HG03060 (cell line): ENCODE results near the gene CEP112.

Experiments used
- ATAC-seq: cut with Tn5 transposase; IDR thresholded peaks from one replicate; pipeline ENCODE4 v1.9.1; 2021; ENCODE audit warnings: low read depth, moderate number of reproducible peaks; ENCODE audit not compliant: unreplicated experiment

The CEP112 gene

DNA sequence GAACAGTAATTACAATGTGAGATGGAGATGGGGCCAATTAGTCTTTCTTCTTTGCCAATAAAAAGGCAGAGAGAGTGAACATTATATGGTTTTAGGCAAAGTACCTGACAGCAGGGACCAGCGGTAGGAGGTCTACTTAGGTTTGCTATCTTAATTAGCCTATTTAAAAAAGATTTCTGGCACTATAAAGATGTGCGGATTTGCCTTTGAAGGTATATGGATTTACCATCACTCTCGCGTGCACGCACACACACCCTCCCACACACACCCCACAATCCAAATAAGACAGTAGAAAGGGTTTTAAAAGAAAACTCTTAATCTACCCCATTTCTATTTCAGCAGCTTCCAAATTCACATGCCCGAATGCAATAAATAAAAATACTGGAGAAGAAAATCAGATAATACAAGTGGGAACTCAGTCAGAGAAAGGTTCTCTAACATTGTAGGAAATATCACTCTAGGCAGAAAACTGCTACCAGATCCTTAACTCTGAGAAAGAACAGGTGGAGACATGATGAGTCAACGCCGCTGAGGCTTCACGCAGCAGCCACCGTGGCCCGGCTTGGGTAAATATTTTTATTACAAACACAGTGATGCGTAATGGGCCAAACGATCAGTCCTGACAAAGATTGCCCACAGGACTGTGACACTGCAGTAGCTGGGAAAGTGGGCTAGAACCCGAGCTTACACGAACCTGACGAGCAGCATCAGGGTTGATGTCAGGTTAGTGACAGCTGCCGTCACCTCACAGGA is 563.9 kb downstream of the CEP112 start:
- ATAC-seq = no peak

DNA sequence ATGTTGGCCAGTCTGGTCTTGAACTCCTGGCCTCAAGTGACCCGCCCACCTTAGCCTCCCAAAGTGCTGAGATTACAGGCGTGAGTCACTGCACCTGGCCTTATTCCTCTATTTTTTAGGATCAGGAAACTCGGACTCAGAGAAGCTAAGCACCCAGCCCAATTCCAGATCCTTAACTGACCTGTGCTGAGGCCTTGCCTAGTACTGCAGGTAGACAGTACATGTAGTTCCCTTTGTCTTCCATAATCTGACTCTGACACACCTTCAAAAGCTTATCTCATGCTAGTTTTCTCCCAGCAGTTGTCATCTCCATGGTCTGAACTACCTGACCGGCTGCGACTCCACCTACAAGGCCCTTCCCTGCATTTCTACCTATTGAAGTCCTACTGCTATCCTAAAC is 564.8 kb downstream of the CEP112 start:
- ATAC-seq = no peak

DNA sequence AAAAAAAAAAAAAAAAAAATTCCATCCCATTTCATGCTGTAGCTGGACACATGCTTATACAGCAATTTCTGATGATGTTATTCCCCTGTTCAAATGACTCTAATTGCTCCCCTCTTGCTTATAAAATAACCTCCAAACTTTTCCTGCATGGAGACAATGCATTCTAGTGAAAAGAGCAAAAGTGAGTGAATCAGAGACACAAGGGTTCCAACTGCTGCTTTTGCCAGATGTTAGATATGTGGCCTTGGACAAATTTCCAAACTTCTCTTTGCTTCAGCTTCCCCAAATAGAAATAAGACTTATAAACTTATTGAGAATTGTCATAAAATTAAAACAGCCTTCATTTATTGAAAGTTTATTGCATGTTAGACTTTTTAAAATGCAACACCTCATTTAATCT is 565.5 kb downstream of the CEP112 start:
- ATAC-seq = no peak

DNA sequence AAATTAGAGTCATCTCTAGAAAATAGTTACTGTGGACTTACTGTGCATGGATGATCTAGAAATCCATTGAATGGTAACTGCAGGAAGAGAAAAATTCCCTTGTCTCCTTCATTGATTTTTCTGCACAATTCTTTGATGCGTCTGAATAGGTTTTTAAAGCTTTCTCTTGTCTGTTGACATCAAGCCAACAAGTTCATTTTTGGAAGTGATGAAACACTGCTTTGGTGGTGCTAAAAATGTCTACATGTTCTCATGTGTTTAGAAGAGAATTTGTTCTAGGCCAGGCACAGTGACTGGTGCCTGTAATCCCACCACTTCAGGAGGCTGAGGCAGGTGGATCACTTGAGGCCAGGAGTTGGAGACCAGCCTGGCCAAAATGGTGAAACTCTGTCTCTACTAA is 573.4 kb downstream of the CEP112 start:
- no peak for ATAC-seq

DNA sequence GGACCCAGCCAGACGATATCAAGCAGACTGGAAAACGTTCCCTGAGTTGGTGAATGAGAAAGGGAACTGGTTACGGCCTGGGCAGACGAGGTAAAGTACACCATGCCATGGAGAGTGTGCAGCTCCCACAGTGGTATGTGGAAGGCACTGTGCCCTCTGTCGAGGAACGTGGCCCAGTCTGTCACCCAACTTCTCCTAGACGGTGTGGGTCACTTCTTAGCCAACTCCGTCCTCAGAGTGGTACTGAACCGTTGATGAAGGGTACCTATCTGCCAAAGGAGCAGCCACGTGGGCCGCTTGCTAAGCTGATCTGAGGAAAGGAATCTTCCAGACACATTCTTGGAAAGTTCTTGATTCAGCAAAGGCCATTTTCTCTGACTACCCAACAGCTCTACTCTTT is 574.4 kb downstream of the CEP112 start:
- ATAC-seq = no peak

DNA sequence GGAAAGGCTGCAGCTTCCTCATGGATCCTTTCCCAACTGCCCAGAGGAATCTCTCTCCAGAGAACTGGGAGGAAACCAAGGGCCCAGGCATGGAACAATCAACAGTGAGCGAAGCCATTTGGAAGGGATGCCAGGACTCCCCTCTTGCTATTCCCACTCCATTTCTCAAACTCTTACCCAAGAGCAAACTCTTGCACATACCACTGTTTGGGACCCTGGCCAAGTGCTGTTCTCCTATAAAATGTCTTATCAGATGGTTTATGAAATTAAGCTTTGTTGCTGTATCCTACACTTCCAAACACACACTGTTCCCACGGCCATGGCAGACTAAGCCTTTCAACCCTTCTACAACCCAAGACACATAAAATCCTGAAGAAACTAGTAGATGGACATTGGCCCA is 582.2 kb downstream of the CEP112 start:
- ATAC-seq = no peak

DNA sequence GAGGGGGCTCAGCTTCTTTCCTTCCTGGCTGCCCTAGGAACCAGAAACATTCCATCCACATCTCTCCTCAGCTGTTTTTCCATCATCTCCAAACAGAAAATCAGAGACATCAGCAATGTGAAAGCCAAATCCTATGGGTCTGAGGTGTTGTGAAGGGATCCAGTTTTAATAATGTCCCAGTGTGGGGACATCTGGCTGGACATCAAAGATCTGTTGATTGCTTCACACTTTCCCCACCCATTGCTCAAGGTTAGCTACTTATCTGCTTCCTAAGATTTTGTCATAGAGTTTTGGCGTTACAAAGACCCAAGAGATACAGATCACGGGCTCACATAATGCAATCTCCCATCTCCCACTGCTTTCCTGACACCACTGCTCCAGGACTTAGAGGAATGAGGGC is 582.6 kb downstream of the CEP112 start:
- no peak for ATAC-seq

DNA sequence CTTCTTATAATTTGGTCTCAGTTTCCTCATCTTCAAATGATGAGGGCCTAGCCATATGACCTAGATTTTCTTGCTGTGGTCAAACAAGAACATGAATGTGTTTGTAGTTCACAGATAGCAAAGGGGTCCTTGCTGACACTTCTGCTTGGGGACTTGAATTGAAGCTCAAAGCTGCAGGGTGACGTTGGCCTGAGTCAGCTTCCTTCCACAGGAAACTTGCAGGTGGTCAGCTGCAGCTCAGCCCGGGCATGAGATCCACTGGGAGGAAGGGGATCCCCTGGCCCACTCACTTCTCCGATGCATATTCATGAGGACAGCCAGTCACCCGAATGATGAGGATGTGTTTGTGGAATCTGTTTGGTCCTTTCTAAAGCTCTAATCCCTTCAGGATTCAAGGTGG is 587.9 kb downstream of the CEP112 start:
- ATAC-seq = no peak

DNA sequence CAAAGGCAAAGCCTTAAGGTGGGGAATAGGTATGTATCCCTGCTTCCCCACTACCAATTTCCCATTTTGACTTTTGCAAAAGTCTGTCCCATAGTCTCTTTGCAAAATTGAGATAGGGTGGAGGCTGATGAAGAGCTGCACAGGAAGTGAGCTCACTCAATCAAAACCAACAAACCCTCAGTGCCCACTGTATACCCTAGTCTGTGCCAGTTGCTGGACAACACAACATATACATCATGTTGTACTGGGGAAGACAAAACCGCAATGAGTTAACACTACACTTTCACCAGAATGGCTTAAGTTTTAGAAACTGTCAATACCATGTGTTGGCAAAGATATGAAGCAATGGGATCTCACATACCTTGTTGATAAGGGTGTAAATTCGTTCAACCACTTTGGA is 590.1 kb downstream of the CEP112 start:
- ATAC-seq = no peak

DNA sequence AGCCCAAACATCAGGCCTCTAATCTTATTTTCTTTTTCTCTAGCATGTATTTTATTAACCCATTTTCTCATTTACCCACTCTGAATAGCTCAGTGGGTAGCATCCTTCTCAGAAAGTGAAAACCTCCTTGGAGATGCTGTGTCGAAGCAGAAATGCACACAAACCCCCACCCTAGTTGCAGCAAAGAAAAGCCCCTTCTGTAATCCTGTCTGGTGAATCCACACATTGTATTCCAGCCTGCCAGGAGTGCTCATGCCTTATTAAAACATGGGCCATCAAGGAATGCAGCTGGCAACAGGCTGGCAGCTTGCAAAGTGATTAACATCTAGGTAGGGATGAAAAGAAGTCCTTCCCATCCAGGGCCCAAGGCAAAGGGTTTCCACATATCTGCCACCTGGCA is 590.8 kb downstream of the CEP112 start:
- no peak for ATAC-seq

DNA sequence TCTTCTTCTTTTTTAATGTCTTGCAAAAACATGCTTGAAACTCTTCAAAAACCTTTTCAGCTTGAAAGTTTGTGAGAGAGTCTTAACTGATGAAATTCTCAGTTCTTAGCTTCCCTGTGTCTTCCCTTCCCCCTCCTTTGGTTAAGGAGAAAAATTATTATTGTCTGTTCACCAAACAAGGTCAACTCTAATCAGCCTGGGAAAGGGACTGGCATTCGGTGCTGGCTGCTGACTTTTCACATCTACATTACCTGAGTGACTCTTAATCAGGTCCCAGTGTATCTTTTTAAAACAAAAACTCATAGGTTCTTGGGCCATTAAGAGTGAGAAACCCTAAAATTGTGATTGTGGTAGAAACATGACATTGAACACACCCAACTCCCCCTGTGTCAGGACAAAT is 591.4 kb downstream of the CEP112 start:
- no peak for ATAC-seq

DNA sequence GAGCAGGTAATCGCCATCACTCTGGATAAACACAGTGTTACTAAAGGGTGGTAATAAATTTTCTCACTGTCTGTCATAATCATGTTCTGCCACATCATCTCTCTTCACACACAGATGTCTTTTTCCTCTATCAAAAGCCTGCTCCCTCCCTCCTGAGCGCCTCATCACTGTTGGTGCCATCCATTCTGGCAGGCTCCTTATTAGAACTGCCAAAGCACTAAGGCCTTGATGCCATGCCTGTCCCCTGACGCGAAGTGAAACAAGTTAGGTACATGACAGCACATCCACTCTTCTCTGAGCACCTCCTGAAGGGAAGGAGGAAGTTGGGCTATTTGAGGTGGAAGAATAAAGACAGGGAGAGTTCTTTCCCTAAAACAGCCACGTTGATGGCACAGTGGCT is 592.3 kb downstream of the CEP112 start:
- no peak for ATAC-seq

DNA sequence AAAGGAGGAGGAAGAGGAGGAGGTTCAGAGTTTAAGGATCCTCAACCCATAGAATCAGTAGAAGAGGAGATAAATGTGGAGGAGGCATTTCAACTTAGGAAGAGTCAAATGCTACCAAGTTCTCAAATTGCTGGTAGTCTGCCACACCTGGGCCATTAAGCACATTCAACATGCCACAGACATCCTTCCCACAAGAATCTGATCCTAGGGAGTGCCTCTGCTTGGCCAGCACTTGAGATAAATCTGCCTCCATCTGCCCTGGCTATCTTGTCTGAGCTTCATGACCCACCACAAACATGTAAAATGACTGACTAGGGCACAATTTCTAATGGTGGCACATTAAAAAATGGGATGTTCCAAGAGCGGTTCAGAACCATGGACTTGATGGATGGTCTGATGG is 593.2 kb downstream of the CEP112 start:
- no peak for ATAC-seq

DNA sequence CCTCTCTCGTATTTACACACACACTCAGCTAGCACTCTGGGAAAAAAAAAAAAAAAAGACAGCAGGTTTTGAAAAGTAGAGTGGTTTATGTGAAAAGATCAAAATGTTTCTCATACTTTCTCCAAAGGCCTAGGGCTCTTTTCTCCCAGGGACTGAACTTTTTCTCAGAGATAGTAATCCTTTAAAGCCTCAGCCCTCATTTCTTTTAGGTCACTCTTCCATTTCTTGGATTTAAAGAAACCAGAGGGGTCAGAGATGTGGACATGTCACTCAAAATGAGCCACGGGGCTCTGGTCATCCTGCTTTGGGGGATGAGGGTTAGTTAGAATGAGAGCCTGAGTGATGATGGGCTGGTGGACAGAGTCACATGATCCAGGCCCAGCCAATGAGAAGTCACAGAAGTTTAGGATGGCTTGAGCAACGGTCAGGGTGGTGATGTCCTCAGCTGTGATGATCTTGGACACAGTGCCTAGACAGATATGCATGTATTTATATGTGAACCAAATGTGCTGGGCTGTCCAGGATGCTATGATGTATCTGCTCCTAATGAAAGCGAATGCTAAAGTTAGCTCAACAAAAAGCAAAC is 596.8 kb downstream of the CEP112 start:
- ATAC-seq = no peak

DNA sequence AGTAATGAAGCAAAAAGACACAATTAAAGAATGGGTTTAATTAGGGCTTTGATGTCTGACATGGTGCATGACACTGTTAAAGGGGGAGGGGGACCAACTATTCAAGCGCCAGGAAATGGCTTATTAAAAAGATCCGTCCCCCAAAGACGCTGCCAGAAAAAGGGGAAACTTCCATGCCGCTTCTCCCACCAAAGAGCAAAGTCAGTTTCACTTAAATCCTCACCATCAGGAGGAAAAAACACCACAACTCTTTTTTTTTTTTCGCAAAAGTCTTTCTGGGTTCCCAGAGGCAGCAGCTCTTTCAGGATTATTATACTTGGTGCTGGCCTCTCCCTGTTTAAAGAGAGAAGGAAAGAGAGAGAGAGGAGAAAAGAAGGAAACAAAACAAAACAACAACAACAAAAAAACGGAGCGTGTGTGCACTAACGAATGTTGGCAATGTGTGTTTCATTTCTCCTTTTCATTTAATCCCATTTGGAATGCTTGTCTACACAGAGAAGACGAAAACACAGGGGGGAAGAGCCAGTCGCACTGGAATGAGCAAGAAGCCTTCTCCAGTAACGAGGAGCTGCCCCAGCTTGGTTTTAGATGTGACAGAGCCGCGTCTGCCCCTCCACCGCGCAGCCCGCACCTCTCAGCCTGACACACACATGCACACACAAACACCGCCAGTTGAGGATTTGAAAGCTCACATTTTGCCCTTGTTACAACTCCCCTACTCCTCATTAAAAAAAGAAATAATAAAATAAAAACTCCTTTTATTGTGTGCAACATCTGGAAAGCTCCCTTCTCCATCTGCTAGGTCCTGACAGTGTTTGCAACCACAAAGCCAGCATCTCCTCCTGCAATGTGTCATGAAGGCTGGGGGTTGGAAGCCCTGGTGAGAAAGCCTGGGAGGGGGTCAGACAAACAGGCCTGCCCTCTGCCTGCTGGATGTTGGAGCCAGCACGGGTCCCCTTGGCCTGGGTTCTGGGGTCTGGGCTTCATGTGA is 597.8 kb downstream of the CEP112 start:
- no peak for ATAC-seq

DNA sequence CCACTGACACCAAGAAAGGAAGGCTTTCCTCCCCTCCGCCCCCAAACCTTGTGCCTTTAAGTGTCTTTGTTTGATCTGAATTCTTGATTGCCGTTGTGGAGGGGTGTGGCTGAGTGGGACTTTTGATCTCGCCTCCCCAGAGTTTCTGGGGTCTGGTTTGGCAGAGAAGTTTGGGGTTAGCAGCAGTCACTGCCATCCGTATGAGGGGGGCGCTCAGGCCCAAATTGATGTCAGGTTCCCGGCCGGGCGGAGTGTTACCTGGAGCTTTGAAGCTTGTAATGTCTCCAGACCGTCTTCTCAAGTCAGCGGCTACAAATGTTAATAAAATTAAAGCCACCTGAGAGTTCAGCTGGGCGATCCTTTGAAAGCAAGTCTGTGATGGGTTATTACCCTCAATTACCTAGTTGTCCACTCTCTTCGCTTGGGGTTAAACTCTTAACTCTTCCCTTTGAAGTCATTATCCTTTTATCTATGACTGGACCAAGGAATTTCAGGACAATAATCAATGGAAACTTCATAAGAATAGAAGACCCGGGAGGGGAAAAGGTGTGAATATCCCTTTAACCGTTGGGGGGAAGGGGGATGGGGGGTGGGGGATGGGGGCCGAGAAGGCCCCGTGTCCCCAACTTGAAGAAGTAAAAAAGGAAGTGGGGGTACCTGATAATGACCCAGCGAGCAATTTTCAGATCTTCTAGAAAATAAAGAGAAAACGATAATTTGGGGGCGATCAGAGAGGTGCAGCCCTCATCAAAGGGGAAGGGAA is 598.7 kb downstream of the CEP112 start:
- no peak for ATAC-seq

DNA sequence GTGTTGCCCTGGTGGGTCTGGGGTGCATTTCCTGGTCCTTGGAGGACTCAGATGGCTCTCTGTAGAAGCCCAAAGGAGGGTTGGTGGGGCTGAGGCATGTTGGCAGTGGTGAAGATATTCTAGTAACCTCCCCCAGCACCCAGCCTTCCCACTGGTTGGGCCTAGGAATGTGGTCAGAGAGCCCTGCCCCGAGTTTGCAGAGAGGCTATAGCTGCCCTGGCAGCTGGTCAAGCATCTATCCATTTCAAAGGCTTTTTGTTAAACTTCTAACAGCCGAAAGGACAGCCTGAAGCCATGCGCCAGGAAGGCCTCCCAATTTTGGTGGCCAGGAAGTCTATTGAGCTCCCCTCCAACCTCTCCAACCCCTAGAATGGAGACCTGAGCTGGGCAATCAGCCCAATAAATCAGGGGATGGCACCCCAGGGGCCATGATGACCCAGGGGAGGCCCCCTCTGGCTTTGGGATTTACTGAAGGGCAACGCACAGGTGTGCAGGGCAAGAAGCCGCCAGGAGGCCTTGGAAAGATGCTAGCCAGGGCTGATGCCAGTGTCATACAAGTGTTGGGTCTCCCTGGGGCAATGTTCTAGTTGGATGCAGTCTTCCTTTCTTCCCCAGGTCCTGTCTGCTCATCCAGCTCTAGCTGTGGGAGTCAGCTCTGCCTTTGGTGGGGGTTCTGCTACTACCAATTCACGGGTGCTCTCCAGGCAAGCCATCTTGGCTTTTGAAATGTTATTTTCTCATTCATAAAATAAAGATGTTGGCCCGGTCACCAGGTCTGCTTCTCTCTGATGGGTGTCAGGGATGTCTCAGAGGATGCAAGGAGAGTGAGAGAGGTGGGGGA is 599.6 kb downstream of the CEP112 start:
- no peak for ATAC-seq

DNA sequence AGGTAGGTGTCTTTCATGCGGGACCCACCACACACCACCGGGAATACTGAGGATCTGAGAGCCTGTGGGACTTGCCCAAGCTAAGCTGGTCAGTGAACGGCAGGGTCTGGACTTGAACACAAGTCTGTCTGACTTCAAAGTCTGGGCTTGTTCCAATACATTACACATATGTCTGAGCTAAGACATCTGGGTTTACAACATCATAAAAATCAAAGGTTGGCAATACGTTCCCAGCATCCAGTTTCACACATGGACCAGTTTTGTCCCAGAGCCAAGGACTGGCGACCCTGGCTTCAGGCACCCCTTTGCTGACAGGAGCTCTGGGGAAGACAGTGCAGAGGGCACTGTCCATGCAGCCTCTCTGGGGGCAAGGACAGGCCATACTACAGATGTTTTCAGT is 602.6 kb downstream of the CEP112 start:
- no peak for ATAC-seq

DNA sequence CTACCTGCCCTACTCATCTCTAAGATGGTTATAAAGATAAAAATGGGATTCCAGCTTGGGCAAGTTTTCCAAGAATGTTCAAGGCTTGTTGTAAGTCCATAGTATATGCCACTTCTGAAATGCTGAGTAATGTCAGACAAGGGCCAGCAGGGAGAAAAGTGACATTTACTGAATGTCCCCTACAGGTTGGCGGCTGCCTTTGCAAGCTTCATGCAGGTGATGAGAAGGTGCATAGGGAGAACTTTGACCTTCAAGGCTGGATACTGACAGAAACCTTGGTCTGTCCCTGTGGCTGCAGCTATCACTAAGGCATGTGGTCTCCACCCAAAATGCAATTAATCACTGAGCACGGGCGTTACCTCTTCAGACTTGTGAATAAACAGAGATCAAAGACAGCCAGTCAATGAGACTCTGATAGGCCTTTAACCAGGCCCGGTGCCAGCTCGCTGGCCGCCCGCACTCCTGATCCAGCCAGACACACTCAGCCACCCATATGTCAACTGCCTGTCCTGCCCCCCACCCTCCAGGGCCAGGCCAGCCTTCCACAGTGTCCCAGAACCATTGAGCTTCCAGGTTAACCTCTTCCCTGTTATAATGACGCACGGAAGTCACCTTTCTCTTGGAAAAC is 603.6 kb downstream of the CEP112 start:
- ATAC-seq = no peak
